Muscle of arm (tissue), 12 donors: ENCODE data around the gene CDK19. TPM values are rescaled to one million over a fixed set of nuclear protein-coding genes. Genes with fewer than 3 reads are reported as not detected.
"Not testable (repeated sequence)": the region's sequence is repeated elsewhere in the genome, so short reads cannot be mapped to it uniquely, and the experiment has no call there.

Experiments
- DNase-seq: peaks from one replicate; pipeline ENCODE4 v3.0.0-alpha.2; 2013
- polyA plus RNA-seq, 12 donors: library from polyadenylated mRNA; unstranded; fragments of 120-200 nt; gene quantifications; one replicate each; pipeline ENCODE4 v1.2.1, GENCODE V29; 2013; ENCODE audit not compliant: insufficient read length in 12 of 12

Gene CDK19
- polyA plus RNA-seq, 12 donors = 11.2 to 28.4 (median 18.0) TPM; not detected in 1

DNA sequence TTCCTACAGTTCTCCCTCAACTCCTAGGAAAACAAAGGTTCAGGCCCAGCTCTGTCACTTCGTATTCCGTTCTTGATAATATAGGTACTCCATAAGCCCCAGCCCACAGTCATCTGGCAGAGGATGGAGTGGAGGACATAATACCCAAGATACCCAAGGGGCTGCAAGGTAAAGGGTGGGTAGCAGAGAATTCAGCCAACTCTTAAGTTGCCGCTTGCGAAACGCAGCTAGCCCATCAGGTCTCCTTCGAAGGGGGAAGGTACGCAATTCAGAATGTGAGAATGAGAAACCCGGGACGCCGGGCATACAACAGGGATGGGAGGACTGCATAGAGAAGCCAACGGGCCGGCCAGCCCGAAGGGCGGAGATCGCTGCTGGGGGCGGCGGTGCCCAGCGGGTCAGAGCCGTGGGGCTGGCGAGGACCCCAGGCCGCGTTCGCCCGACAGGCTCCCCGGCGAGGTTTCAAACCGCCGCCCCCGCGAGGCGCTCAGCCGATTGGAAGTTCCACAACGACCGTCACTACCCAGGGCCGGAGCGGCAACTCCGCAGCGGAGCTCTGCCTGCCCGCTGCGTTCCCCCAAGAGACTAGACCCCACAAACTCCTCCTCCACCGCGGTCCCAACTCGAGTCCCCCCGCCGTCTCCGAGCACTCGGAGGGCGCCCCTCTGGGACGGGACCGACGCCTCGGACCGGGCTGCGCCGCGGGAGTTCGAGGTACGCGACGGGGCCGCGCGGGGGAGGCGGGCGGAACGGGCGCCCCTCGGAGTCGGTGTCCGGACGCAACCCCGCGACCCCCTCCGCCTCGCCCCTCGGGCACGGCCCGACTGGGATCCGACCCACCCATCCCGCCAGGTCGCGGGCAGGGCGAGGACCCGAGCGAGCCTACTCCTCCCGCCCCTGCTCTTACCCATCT lies 911 bp downstream of the CDK19 start:
- peak; percentile 63 for DNase-seq

DNA sequence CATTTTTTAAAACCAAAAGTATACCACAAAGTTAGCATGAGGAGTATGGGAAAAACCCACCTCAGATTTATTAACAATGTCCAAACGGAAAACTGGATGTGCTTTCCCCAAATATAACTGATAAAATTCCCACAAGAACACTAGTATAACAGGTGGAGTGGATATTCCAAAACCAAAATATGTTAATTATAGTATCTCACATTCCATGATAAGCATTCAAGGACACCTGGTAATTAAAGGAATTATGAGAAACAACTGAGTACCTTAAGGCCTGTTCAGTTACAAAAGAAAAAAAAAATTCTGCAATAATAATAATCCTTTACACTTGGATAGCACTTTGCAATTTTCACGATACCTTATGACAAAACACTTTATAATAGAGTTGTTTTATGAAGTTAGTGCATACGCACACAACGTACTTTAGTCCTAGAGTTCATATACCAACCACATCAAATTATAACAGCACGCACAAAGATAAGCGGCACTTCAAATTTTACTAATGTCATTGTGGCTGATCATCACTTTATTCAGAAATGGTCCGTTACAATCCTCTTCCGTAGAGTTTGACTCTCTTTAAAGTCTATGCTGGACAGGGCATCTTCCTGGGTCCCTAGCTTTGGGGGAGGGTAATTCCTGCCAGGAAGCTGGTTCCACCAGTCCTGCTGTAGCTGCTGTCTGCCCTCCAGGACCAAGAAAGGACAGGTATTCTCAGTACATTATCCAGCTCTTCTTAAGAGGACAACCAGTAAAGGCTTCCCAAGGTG lies 1.7 kb downstream of the CDK19 start:
- no peak for DNase-seq

DNA sequence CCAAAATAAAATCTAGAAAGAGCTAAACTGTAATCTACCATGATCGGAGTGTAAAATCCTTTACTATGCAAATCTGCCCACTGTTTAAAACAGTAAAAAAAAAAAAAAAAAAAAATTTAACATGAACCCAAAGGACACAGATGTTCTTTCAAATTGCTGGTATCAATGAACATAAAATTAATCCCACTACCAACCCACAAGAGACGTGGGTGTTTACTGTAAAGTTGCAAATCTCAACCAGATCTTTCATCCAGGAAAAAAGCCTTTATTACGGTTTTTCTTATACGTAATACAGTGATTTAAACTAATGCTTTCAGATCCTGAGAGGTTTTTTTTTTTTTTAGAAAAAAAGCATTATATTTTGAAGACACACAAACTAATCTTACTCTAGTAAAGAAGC lies 2.5 kb downstream of the CDK19 start:
- DNase-seq = no peak

DNA sequence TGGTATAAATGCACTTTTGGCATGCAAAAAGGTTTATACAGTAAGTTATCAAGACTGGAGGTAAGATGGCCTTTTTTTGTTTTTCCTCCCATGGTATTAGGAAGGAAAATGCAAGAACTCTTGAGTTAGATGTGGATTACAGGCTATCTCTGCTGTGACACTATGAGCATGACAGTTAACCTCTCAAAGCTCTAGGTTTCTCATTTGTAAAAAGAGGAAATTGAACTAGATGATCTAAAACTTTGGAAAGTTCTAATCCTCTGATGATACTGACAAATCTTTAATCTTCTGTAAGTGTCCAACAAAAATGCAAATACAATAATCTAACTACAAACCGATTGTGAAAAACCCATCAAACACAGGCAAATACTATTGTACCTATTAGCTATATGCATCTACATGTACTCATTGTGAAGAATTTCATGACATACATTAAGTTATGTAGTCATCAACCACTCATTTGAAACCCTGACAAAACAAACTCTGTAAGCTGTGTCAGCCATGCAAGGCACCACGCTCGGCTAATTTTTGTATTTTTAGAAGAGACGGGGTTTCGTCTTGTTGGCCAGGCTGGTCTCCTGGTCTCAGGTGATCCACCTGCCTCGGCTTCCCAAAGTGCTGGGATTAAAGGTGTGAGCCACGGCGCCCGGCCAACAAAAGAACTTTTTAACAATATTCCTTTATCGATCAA lies 4.2 kb downstream of the CDK19 start:
- no peak for DNase-seq

DNA sequence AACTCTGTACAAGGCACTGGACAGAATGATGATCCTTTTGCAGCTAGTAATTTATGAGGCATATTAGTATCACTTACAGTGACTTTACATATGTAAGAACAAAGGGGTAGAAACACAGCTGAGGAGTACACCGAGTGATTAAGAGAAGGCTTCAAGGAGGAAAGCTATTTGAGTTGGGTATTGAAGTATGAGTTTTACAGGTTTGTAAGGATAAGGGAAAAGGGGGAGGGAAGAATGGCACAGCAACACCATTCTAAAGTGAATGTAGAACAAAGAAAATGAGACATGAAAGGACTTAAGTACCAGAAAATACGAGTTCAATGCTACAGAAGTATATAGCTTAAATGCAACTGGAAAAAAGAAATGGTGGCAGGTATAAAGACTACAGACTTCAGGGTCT lies 5.5 kb downstream of the CDK19 start:
- DNase-seq = no peak

DNA sequence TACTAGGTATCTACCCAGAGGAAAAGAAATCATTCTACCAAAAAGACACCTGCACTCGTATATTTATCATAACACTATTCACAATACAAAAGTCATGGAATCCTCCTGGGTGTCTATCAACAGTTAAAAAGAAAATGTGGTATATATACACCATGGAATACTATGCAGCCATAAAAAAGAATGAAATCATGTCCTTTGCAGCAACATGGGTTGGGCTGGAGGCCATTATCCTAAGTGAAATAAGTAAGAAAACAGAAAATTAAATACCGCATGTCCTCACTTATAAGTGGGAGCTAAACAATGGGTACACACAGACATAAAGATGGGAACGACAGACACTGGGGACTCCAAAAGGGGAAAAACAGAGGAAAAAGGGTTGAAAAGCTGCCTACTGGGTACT lies 13.1 kb downstream of the CDK19 start:
- DNase-seq = not testable (repeated sequence)

DNA sequence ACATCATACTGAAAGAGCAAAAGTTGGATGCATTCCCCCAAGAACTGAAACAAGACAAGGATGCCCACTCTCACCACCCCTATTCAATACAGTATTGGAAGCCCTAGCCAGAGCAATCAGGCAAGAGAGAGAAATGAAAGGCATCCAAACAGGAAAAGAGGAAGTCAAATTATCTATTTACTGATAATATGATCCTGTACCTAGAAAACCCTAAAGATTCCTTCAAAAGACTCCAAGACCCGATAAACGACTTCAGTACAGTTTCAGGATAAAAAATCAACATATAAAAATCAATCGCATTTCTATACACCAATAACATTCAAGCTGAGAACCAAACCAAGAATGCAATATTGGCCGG lies 14.5 kb downstream of the CDK19 start:
- no peak for DNase-seq

DNA sequence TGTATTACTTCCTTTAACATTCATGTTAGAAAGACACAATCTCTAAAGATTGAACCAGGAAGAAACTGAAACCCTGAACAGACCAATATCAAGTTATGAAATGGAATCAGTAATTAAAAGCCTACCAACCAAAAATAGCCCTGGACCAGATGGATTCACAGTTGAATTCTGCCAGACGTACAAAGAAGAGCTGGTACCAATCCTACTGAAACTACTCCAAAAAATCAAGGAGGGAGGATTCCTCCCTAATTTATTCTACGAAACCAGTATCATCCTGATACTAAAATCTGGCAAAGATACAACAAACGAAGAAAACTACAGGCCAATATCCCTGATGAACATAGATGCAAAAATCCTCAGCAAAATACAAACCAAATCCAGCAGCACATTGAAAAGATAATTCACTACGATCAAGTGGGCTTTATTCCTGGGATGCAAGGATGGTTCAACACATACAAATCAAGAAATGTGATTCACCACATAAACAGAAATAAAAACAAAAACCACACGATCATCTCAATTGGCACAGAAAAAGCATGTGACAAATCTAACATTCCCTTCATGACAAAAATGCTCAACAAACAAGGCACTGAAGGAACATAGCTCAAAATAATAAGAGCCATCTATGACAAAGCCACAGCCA lies 15.0 kb downstream of the CDK19 start:
- DNase-seq = no peak

DNA sequence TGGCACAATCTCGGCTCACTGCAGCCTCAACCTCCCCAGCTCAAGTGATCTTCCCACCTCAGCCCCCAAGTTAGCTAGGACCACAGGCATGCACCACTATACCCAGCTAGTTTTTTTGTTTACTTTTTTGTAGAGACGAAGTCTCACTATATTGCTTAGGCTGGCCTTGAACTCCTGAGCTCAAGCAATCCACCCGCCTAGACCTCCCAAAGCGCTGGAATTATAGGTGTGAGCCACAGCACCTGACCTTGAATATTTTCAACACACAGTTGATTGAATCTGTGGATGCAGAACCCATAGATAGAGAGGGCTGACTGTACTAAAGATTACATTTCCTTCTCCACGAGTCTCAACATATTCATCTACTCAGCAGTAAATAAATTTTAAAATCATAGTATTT lies 15.6 kb downstream of the CDK19 start:
- no peak for DNase-seq

DNA sequence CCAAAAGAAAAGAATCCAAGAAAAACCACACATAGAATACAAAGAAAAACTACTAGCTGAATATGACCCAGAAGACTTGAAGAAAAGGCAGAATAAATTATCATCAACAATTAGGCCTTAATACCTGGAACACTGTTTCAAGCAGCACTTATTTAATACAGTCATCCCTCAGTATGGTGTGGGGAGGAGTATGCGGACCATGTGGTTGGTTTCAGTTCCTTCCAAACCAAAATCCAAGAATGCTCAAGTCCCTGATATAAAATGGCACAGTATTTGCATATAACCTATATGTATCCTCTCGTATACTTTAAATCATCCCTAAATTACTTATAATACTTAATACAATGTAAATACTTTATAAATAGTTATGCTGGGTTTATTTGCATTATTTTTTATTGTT lies 16.1 kb downstream of the CDK19 start:
- no peak for DNase-seq

DNA sequence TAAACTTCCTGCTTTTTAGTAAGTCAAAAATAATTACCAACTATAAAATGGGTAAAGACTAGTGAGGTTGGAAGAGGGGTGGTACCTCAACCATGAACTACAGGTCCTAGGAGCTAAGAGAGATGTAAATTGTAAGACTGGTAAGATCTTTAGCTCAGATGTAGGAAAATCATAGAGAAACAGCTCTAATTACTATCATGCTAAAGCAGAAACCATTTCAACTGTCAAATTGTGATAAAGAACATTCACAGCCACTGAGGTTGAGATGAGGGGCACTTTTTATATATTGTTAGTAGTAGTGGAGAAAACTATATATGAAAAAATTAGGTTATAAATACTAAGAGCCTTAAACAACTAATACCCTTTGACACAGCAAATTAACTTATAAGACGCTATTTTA lies 20.0 kb downstream of the CDK19 start:
- DNase-seq = no peak

DNA sequence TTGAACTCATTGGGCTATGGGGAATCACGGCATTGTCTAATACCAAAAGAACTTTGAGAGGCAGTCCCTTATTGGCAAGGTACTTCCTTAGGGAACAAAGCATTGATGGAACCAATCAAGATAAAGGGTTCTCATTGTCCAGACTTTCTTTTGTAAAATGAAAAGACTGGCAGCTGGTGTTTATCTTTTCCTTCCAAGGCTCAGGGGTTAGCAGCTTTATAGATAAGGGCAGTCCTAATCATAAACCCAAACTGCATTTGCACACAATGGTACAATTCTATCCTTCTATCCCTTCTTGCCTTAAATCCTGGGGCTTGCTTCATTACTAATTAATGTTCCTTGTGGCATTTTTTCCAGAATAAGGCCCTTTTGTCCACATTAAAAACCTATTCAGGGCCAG lies 28.6 kb downstream of the CDK19 start:
- DNase-seq = no peak

DNA sequence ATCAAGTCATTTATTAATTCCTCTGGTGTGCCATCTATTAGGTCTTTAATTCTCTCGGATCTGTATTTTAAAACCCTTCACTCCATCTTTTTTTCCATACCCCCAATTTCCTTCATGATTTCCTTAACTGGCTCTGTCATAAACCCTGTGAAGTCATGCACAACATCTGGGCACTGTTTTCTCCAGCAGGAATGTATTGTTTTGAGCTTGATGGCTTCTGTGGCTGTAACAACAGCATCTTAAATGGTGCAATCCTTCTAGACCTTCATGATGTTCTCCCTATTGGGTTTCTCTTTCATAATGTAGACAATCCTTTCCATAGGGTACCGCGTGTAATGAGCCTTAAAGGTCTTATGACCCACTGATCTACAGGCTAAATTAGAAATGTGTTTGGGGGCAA lies 29.0 kb downstream of the CDK19 start:
- no peak for DNase-seq

DNA sequence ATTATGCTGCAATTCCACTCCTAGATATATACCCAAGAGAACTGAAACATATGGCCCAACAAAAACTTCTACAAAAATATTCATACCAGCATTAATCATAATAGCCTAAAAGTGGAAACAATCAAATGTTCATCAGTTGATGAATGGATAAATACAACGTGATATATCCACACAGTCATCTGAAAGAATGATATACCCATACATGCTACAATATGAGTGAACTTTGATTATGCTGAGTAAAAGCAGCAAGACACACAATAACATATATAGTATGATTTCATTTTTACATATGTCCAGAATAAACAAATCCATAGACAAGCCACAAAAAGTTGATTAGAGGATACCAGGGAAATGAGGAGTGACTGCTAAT lies 30.7 kb downstream of the CDK19 start:
- DNase-seq = no peak

DNA sequence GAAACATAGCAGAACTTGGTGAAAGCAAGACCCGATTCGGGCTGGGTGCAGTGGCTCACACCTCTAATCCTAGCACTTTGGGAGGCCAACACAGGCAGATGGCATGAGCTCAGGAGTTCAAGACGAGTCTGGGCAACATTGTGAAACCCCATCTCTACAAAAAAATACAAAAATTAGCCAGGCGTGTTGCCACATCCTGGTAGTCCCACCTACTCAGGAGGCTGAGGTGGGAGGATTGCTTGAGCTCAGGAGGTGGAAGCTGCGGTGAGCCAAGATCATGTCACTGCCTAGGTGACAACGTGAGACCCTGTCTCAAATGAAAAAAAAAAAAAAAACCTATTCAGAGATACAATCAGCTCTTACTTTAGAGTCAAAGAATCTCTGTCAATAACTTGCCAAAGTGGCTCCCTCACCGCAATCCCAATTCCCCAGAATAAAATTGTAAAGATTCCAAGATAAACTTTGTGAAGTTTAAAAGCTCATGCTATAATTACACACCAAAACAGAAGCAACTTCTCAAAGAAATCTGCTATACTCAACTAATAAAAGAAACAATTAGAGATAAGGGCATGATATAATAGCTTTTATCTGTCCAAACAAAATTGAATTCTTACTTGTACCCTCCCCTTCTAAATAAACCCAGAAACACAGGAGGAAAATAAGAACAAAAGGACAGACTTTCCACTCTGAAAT lies 33.6 kb downstream of the CDK19 start:
- DNase-seq = no peak

DNA sequence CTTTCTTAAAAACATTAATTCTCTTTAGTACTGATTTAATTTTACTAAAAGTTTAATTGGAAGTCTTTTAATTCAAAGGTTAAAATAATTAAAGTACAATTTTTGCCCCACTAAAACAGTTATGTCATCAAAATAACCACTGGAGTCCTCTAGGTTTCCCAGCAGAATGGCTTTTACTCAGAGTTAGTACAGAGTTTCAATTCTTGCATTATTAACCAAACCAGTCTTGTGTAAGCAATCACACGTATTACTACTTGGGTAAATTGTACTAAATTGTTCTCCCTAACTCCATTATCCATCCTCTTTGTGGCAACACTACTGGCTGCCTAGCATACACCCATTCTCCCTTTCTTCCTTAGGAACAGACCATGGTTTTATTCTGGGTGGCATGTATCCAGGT lies 36.9 kb downstream of the CDK19 start:
- no peak for DNase-seq

DNA sequence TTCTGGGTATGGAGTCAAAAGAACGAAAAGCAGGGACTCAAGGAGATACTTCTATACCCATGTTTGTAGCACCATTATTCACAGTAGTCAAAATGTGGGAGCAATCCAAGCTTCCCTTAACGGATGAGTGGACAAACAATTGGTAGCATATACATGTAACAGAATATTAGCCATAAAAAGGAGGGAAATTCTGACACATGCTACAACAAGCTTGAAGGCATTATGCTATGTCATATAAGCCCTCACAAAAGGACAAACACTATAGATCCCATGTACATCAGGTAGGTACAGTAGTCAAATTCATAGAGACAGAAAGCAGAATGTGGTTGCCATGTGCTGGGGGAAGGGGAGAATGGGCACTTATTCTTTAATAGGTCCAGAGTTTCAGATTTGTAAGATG lies 37.6 kb downstream of the CDK19 start:
- DNase-seq = no peak

DNA sequence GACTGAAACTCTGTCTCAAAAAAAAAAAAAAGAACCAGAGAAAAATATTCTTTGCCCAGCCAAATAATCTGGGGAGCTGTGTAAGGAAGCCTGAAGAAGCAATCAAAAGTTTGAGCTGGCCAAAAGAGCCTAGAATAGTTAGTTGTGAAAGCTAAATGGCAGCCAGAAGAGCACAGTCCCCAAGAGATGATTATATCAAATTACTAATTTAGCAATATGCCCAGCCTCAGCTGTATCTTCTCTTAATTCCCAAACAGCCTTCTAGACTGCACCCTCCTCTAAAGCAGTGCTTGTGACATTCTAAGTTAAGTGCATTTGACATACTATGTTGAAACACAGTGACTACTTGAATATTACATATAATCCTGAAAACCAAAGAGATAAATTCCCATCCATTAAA lies 38.9 kb downstream of the CDK19 start:
- no peak for DNase-seq

DNA sequence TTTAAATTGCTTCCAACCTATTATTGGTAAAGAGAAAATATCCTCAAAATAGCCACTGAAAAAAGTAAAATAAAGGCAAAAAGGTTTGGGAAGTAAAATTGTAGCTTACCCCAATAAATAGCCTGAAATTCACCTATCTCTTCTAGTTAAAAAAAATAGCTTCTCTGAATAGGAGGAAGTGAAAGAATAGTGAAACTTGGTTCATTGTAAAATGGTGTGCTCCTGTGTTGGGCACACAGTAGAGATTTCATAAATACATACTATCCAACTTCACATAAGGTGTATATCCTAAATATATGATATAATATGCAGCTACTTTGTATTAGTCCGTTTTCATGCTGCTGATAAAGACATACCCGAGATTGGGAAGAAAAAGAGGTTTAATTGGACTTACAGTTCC lies 45.3 kb downstream of the CDK19 start:
- no peak for DNase-seq

DNA sequence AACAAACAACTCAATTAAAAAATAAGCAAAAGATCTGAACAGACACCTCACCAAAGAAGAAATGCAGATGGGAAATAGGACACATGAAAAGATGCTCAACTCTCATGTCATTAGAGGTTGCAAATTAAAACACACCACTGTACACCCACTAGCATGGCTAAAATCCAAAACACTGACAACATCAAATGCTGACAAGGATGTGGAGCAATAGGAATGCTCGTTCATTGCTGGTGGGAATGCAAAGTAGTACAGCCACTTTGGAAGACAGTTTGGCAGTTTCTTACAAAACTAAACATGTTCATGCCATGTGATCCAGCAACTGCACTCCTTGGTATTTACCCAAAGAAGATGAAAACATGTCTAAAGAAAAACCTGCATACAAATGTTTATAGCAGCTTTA lies 47.2 kb downstream of the CDK19 start:
- DNase-seq = no peak

DNA sequence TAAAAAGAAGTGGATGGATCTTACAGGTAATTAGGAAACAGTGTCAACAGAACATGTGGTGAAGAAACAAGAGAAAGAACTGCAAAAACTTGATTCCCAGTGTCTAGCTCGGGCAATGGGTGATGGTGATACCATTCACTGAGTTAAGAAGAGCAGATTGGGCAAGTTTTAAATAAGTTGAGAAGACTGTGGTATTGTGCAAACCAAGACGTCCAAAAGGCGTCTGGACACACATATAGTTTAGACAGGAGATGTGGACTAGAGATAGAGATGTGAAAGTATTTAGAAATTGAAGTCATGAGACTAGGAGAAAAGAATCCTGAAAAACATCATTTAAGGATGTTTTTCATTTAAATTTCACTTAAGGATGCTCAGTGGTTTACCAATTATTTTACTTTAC lies 53.9 kb downstream of the CDK19 start:
- no peak for DNase-seq

DNA sequence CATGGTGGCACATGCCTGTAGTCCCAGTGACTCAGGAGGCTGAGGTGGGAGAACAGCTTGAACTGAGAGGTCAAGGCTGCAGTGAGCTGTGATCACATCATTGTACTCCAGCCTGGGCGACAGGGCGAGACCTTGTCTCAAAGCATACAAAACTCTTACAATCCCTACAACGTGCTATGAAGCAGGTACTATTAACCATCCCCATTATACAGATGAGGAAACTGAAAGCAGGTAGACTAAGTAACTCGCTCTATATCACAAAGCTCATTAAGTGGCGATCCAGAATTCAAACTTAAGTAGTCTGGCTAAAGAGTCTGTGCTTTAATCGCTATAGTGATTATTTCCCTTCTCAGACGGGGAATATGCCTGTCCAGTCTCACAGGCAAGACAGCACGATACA lies 54.7 kb downstream of the CDK19 start:
- DNase-seq = no peak
